ENCODE measurements around the gene AHRR. TPM values are rescaled to one million over a fixed set of nuclear protein-coding genes. Genes with fewer than 3 reads are reported as not detected.

Gene AHRR
- total and polyA plus RNA-seq, 10 of the 15 experiments (the other 5 are each of a cell fraction or from before 2014, with no cell fraction given): 0.90 to 35.2 (median 19.2) TPM

- no peak for TF ChIP-seq TCF7 (IDR thresholded peaks at IDR 0.05; ENCODE audit: borderline replicate concordance)
Observed at GRCh38 chr5:407801-408268, 86.3 kb downstream of the AHRR start (continued).

DNA sequence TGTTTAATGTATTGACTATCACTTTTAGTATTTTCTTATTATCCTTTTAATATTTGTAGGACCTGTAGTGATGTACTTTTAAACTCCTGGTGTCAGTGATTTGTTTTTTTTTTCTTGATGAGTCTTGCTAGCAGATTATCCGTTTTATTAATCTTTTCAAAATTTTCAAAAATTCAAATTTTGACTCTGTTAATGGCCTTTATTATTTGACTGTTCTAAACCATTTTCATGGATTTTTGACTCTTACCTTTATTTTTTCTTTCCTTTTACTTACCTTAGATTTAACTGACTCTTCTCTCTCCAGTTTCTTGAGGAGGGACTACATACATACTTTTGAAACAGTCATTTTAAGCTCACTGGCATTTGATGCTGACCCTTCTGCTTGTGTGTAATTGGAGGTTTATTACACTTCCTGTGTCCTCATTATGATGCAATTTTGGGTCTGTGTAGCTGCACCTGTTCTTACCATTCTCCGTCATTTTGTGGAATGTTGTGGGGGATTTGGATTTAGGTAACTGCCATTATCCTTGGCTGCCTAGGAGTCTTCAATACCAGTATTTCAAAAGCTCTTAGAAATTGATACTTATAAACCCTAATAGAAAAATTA is 89.5 kb downstream of the AHRR start:
- intact Hi-C loops (cut with micrococcal nuclease; ENCODE audit: unreplicated experiment): no loop called here
- H3K9me3 ChIP-seq (replicated peaks; ENCODE audit: control insufficient read depth, insufficient read depth, low read length): no peaks in the 10 kb centered on the region; the same call in 2 of the 3 replicates
- H3K79me2 ChIP-seq (ENCODE audit: control insufficient read depth, insufficient read depth, low read length): no peaks in the 10 kb centered on the region; the same call in 1 of the 2 replicates
- FAIRE-seq (peak; percentile 27), DNase-seq (ENCODE audit: low read depth, low spot score) (no peak), ATAC-seq (no peak)
- in situ Hi-C loops (cut with MboI): no loop called here
- POLR2A ChIA-PET: interaction anchor here (1.0 to 2.3 kb wide), 2 partner anchors 9 to 18 kb away, joined by 3 to 6 read pairs; no protein-coding TSS in a partner anchor
- H2AFZ ChIP-seq (ENCODE audit: control insufficient read depth, low read depth, low read length): no peak overlapping the region
- peaks cover 7 to 14% of the 10 kb centered on the region in 2 experiments; a peak in 3 of 4 replicates for H3K36me3 ChIP-seq (ENCODE audit: control insufficient read depth in 2 of 2, insufficient read depth in 2 of 2, low read length in 1 of 2)
- no peaks in the 10 kb centered on the region for H3K27me3 ChIP-seq (replicated peaks in 1 of 2; ENCODE audit: control insufficient read depth in 2 of 2, insufficient read depth in 2 of 2, low read length in 1 of 2)
- SMC1A ChIA-PET (ENCODE audit: uncharacterized antibody, unreplicated experiment): interaction anchor here (1.6 to 1.8 kb wide), 2 partner anchors 94 to 128 kb away, joined by 3 to 4 read pairs; no protein-coding TSS in a partner anchor
- H3K4me3 ChIP-seq: no peak overlapping the region
- RAD21 ChIA-PET (ENCODE audit: unreplicated experiment): no interaction called here
- H3K4me2 ChIP-seq (ENCODE audit: control insufficient read depth, insufficient read depth): no peak overlapping the region
- H3K9ac ChIP-seq (ENCODE audit: control insufficient read depth, insufficient read depth, low read length): no peak overlapping the region
- CTCF ChIA-PET: interaction anchor here (0.7 to 1.8 kb wide), 3 partner anchors 36 to 94 kb away, joined by 3 to 6 read pairs (median 3); no protein-coding TSS in a partner anchor
- no peak for TF ChIP-seq E2F4 (IDR thresholded peaks at IDR 0.05; ENCODE audit: low read depth, low read length)
- TF ChIP-seq EGR1 (IDR thresholded peaks at IDR 0.05; ENCODE audit: borderline replicate concordance in 1 of 2, low read depth in 2 of 2, low read length in 2 of 2): no peak
- TF ChIP-seq NFXL1 (IDR thresholded peaks at IDR 0.05; ENCODE audit: borderline replicate concordance): no peak
- TF ChIP-seq IRF4 (IDR thresholded peaks at IDR 0.05; ENCODE audit: low read depth, low read length): no peak
- no peak for TF ChIP-seq RUNX3 (IDR thresholded peaks at IDR 0.05; ENCODE audit: low read length)
- no peak for TF ChIP-seq SMARCA5 (IDR thresholded peaks at IDR 0.05)
- TF ChIP-seq GABPA (IDR thresholded peaks at IDR 0.05; ENCODE audit: low read depth): no peak
- no peak for TF ChIP-seq MYB (IDR thresholded peaks at IDR 0.05; ENCODE audit: borderline replicate concordance, low read depth, low read length)
- TF ChIP-seq YBX1 (IDR thresholded peaks at IDR 0.05): no peak
- TF ChIP-seq JUND (IDR thresholded peaks at IDR 0.05; ENCODE audit: low read depth, low read length): no peak
- 77% methylated on average over 2 of the region's 2 CpGs for WGBS (ENCODE audit: insufficient coverage, insufficient replicate concordance, low lambda C conversion rate, missing lambda C conversion rate)
- H3K27ac ChIP-seq (ENCODE audit: control insufficient read depth, insufficient read depth): no peak overlapping the region
- no peaks in the 10 kb centered on the region for H3K4me1 ChIP-seq (ENCODE audit: control insufficient read depth, insufficient read depth, low read length)
- BruUV-seq (replicated peaks): no TSS peak
- H4K20me1 ChIP-seq (ENCODE audit: control insufficient read depth, insufficient read depth): no peaks in the 10 kb centered on the region

All from GM12878 (cell line).